KMS-11 (cell line): ENCODE measurements around the gene BRINP1.

Experiments used
- H2AFZ ChIP-seq: fragments of 200-600 bp; sonication (generic); 2 replicates; pipeline ENCODE4 v1.6.1; 2016; ENCODE audit warnings: antibody characterized with exemption, mixed run types, low read depth
- H3K27ac ChIP-seq: fragments of 200-600 bp; sonication (generic); 2 replicates; pipeline ENCODE4 v1.6.1; 2016; ENCODE audit warnings: mild to moderate bottlenecking, mixed run types
- H3K27me3 ChIP-seq: fragments of 200-600 bp; sonication (generic); 2 replicates; pipeline ENCODE4 v1.6.1; 2017; ENCODE audit warnings: mild to moderate bottlenecking, low read depth, mixed run types, moderate library complexity; ENCODE audit not compliant: insufficient read depth
- H3K36me3 ChIP-seq: fragments of 200-600 bp; sonication (generic); 2 replicates; pipeline ENCODE4 v1.6.1; 2017; ENCODE audit warnings: mild to moderate bottlenecking, mixed run types; ENCODE audit not compliant: insufficient read depth
- H3K4me1 ChIP-seq: fragments of 200-600 bp; sonication (generic); 2 replicates; pipeline ENCODE4 v1.6.1; 2016; ENCODE audit warnings: mild to moderate bottlenecking, low read depth, mixed run types; ENCODE audit not compliant: poor library complexity, severe bottlenecking
- H3K4me2 ChIP-seq: fragments of 200-600 bp; sonication (generic); 2 replicates; pipeline ENCODE4 v1.7.0; 2016; ENCODE audit warnings: mild to moderate bottlenecking, mixed run types
- H3K4me3 ChIP-seq: fragments of 200-600 bp; sonication (generic); IDR thresholded peaks from 2 replicates; pipeline ENCODE4 v1.6.1; 2017; ENCODE audit warnings: low read depth, low read length, mixed read lengths; ENCODE audit not compliant: insufficient read depth
- H3K79me2 ChIP-seq: fragments of 200-600 bp; sonication (generic); 2 replicates; pipeline ENCODE4 v1.6.1; 2016; ENCODE audit warnings: low read depth, mixed run types; ENCODE audit not compliant: insufficient read depth
- H3K9ac ChIP-seq: fragments of 200-600 bp; sonication (generic); 2 replicates; pipeline ENCODE4 v1.6.1; 2016; ENCODE audit warnings: mild to moderate bottlenecking, mixed run types
- H4K20me1 ChIP-seq: fragments of 200-600 bp; sonication (generic); 2 replicates; pipeline ENCODE4 v1.6.1; 2016; ENCODE audit warnings: mild to moderate bottlenecking, mixed run types; ENCODE audit not compliant: insufficient read depth
- CTCF ChIP-seq: fragments of 200-600 bp; sonication (generic); conservative IDR thresholded peaks from 2 replicates; pipeline ENCODE4 v1.6.1; 2017; ENCODE audit warnings: low read depth, mild to moderate bottlenecking, antibody characterized with exemption, low read length, moderate library complexity, mixed read lengths

The BRINP1 gene

GRCh38 chr9:119375892-119376291 is 6.7 kb upstream of the BRINP1 start:
- no peaks in the 10 kb centered on the region for H3K4me1 ChIP-seq
- H3K9ac ChIP-seq = no peak overlapping the region
- no peak overlapping the region for H3K27ac ChIP-seq
- H3K4me2 ChIP-seq = no peak overlapping the region
- no peaks in the 10 kb centered on the region for H3K27me3 ChIP-seq
- no peaks in the 10 kb centered on the region for H3K36me3 ChIP-seq
- H3K4me3 ChIP-seq = no peak overlapping the region
- H3K79me2 ChIP-seq = no peaks in the 10 kb centered on the region
- no peaks in the 10 kb centered on the region for H4K20me1 ChIP-seq
- H2AFZ ChIP-seq = no peak overlapping the region
- TF ChIP-seq CTCF = no peak; the same call in 1 of the 2 replicates

GRCh38 chr9:119372951-119373350 is 3.7 kb upstream of the BRINP1 start:
- Histone ChIP-seq H3K4me2 (no peak overlapping the region), H4K20me1 (no peaks in the 10 kb centered on the region), H3K36me3 (no peaks in the 10 kb centered on the region), H3K27me3 (no peaks in the 10 kb centered on the region), H3K9ac (no peak overlapping the region), H3K79me2 (no peaks in the 10 kb centered on the region), H3K4me3 (no peak overlapping the region), H3K4me1 (no peaks in the 10 kb centered on the region), H2AFZ (no peak overlapping the region), H3K27ac (no peak overlapping the region)
- TF ChIP-seq CTCF = no peak

- H2AFZ ChIP-seq = no peak overlapping the region
- no peak overlapping the region for H3K27ac ChIP-seq
- H3K27me3 ChIP-seq = no peaks in the 10 kb centered on the region
- no peaks in the 10 kb centered on the region for H4K20me1 ChIP-seq
- H3K79me2 ChIP-seq = no peaks in the 10 kb centered on the region
- H3K4me1 ChIP-seq = no peaks in the 10 kb centered on the region
- no peak overlapping the region for H3K9ac ChIP-seq
- TF ChIP-seq CTCF = no peak
- H3K36me3 ChIP-seq = no peaks in the 10 kb centered on the region
- no peak overlapping the region for H3K4me3 ChIP-seq
- no peak overlapping the region for H3K4me2 ChIP-seq
Observed at GRCh38 chr9:119370816-119371215, 1.6 kb upstream of the BRINP1 start.

- H3K4me1 ChIP-seq = no peaks in the 10 kb centered on the region
- H4K20me1 ChIP-seq = no peaks in the 10 kb centered on the region
- no peak overlapping the region for H3K27ac ChIP-seq
- H3K36me3 ChIP-seq = no peaks in the 10 kb centered on the region
- H3K27me3 ChIP-seq = no peaks in the 10 kb centered on the region
- H2AFZ ChIP-seq = no peak overlapping the region
- no peak overlapping the region for H3K4me2 ChIP-seq
- no peak for TF ChIP-seq CTCF
- H3K9ac ChIP-seq = no peak overlapping the region
- no peak overlapping the region for H3K4me3 ChIP-seq
- no peaks in the 10 kb centered on the region for H3K79me2 ChIP-seq
Observed at GRCh38 chr9:119369680-119370366, 588 bp upstream of the BRINP1 start.
